KMS-11 (cell line): ENCODE data around the gene ZNF266.
A peak's percentile ranks its signal among the peaks of the same experiment; 100 is the strongest.

Experiments used
- H2AFZ ChIP-seq: fragments of 200-600 bp; sonication (generic); 2 replicates; pipeline ENCODE4 v1.6.1; 2016; ENCODE audit warnings: antibody characterized with exemption, mixed run types, low read depth
- H3K27ac ChIP-seq: fragments of 200-600 bp; sonication (generic); 2 replicates; pipeline ENCODE4 v1.6.1; 2016; ENCODE audit warnings: mild to moderate bottlenecking, mixed run types
- H3K27me3 ChIP-seq: fragments of 200-600 bp; sonication (generic); 2 replicates; pipeline ENCODE4 v1.6.1; 2017; ENCODE audit warnings: mild to moderate bottlenecking, low read depth, mixed run types, moderate library complexity; ENCODE audit not compliant: insufficient read depth
- H3K36me3 ChIP-seq: fragments of 200-600 bp; sonication (generic); 2 replicates; pipeline ENCODE4 v1.6.1; 2017; ENCODE audit warnings: mild to moderate bottlenecking, mixed run types; ENCODE audit not compliant: insufficient read depth
- H3K4me1 ChIP-seq: fragments of 200-600 bp; sonication (generic); 2 replicates; pipeline ENCODE4 v1.6.1; 2016; ENCODE audit warnings: mild to moderate bottlenecking, low read depth, mixed run types; ENCODE audit not compliant: poor library complexity, severe bottlenecking
- H3K4me2 ChIP-seq: fragments of 200-600 bp; sonication (generic); 2 replicates; pipeline ENCODE4 v1.7.0; 2016; ENCODE audit warnings: mild to moderate bottlenecking, mixed run types
- H3K4me3 ChIP-seq: fragments of 200-600 bp; sonication (generic); IDR thresholded peaks from 2 replicates; pipeline ENCODE4 v1.6.1; 2017; ENCODE audit warnings: low read depth, low read length, mixed read lengths; ENCODE audit not compliant: insufficient read depth
- H3K79me2 ChIP-seq: fragments of 200-600 bp; sonication (generic); 2 replicates; pipeline ENCODE4 v1.6.1; 2016; ENCODE audit warnings: low read depth, mixed run types; ENCODE audit not compliant: insufficient read depth
- H3K9ac ChIP-seq: fragments of 200-600 bp; sonication (generic); 2 replicates; pipeline ENCODE4 v1.6.1; 2016; ENCODE audit warnings: mild to moderate bottlenecking, mixed run types
- H4K20me1 ChIP-seq: fragments of 200-600 bp; sonication (generic); 2 replicates; pipeline ENCODE4 v1.6.1; 2016; ENCODE audit warnings: mild to moderate bottlenecking, mixed run types; ENCODE audit not compliant: insufficient read depth
- CTCF ChIP-seq: fragments of 200-600 bp; sonication (generic); conservative IDR thresholded peaks from 2 replicates; pipeline ENCODE4 v1.6.1; 2017; ENCODE audit warnings: low read depth, mild to moderate bottlenecking, antibody characterized with exemption, low read length, moderate library complexity, mixed read lengths

Gene ZNF266

GRCh38 chr19:9436358-9436757 lies 985 bp upstream of the ZNF266 start:
- no peak overlapping the region for H3K4me3 ChIP-seq
- no peak overlapping the region for H3K9ac ChIP-seq
- no peak overlapping the region for H3K27ac ChIP-seq
- H3K36me3 ChIP-seq, result no peaks in the 10 kb centered on the region
- H3K4me2 ChIP-seq, result no peak overlapping the region
- H3K4me1 ChIP-seq, result no peaks in the 10 kb centered on the region
- H3K79me2 ChIP-seq, result no peaks in the 10 kb centered on the region
- H2AFZ ChIP-seq, result no peak overlapping the region
- TF ChIP-seq CTCF, result no peak
- no peaks in the 10 kb centered on the region for H3K27me3 ChIP-seq
- H4K20me1 ChIP-seq, result no peaks in the 10 kb centered on the region

- no peak overlapping the region for H3K4me2 ChIP-seq
- no peaks in the 10 kb centered on the region for H4K20me1 ChIP-seq
- no peaks in the 10 kb centered on the region for H3K4me1 ChIP-seq
- H3K4me3 ChIP-seq, result no peak overlapping the region
- H3K36me3 ChIP-seq, result no peaks in the 10 kb centered on the region
- TF ChIP-seq CTCF, result peak; percentile 44
- H3K79me2 ChIP-seq, result no peaks in the 10 kb centered on the region
- no peak overlapping the region for H2AFZ ChIP-seq
- H3K9ac ChIP-seq, result no peak overlapping the region
- no peaks in the 10 kb centered on the region for H3K27me3 ChIP-seq
- no peak overlapping the region for H3K27ac ChIP-seq
Measured at GRCh38 chr19:9431475-9431874, 3.9 kb downstream of the ZNF266 start.

GRCh38 chr19:9430444-9430843 lies 4.9 kb downstream of the ZNF266 start:
- no peak for TF ChIP-seq CTCF
- Histone ChIP-seq H4K20me1 (no peaks in the 10 kb centered on the region), H3K79me2 (no peaks in the 10 kb centered on the region)

GRCh38 chr19:9427941-9428340 lies 7.4 kb downstream of the ZNF266 start:
- H3K27me3 ChIP-seq, result no peaks in the 10 kb centered on the region
- TF ChIP-seq CTCF, result no peak
- H3K79me2 ChIP-seq, result no peaks in the 10 kb centered on the region
- no peak overlapping the region for H2AFZ ChIP-seq
- no peaks in the 10 kb centered on the region for H3K4me1 ChIP-seq
- H4K20me1 ChIP-seq, result no peaks in the 10 kb centered on the region
- H3K27ac ChIP-seq, result no peak overlapping the region
- no peak overlapping the region for H3K9ac ChIP-seq
- no peak overlapping the region for H3K4me3 ChIP-seq
- no peaks in the 10 kb centered on the region for H3K36me3 ChIP-seq
- no peak overlapping the region for H3K4me2 ChIP-seq

More at GRCh38 chr19:9430444-9430843, 4.9 kb downstream of the ZNF266 start:
- Histone ChIP-seq H3K4me3 (no peak overlapping the region), H3K4me2 (no peak overlapping the region), H3K27ac (no peak overlapping the region), H3K9ac (no peak overlapping the region), H3K4me1 (no peaks in the 10 kb centered on the region), H3K27me3 (no peaks in the 10 kb centered on the region), H2AFZ (no peak overlapping the region), H3K36me3 (no peaks in the 10 kb centered on the region)
